T-helper 22 cell (primary cell): Measurements from ENCODE around the gene ATP13A1.

ENCODE experiments used
- DNase-seq: peaks from one replicate; pipeline ENCODE4 v3.0.0-alpha.2; 2020; ENCODE audit warnings: low read depth

ATP13A1 gene

GRCh38 chr19:19643158-19644053 is 20.1 kb downstream of the ATP13A1 start, which contains the start of gene GMIP:
Gene GMIP, minus strand, starts transcription at chr19:19643657. Its CDS starts 128 bp downstream, at chr19:19643529.
- peak; percentile 74 for DNase-seq

GRCh38 chr19:19642506-19643157 is 20.8 kb downstream of the ATP13A1 start:
- no peak for DNase-seq

DNA sequence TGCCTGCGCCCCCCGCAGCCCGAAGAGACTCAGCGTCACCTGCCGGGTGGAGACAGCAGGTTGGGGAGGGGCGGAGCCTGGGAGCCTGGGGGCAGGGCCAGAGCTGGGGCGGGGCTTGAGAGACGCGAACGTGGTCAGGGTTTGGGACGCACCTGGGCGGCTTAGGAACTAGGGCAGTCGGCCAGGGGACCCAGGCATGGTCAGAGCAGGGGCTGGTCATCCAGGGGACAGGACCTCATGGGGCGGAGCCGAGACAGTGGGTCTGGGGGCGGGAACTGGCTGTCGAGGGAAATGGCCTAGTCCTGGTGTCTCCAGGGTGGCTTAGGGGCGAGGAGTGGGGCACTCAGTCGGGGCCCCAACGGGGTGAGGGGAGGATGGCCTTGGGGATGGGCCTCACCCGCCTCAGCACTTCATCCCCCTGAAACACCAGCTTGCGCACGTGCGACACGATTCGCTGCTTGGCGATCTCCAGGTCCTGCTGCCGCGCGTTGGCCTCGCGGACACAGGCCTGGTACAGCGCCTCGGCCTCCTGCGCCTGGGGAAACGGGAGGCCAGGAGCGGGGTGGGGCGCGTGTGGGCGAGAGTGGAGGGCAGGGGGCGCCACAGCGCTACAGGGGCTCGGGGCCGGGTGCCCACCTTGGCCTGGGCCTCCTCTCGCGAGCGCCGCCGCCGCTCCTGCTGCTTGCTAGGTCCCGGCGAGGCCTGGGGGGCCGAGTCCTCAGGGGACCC is 25.8 kb downstream of the ATP13A1 start:
- no peak for DNase-seq

DNA sequence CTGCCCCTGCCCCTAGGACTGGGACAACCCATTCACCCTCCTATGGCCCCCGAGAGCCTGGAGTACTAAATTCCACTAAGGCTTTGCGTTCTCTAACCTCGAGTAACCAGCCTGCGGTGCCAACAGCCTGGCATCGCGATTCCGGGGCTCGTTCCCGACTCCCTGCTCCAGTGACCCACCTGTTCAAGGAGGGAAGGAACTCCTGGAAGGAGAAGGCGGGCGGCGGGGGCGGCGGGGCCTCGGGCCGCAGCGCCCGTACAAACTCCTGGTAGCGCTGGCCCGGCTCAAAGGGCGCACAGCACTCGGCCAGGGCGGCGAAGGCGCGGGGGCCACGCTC is 26.3 kb downstream of the ATP13A1 start:
- no peak for DNase-seq

- DNase-seq, result no peak
Measured at GRCh38 chr19:19636573-19637185, 26.8 kb downstream of the ATP13A1 start.

DNA sequence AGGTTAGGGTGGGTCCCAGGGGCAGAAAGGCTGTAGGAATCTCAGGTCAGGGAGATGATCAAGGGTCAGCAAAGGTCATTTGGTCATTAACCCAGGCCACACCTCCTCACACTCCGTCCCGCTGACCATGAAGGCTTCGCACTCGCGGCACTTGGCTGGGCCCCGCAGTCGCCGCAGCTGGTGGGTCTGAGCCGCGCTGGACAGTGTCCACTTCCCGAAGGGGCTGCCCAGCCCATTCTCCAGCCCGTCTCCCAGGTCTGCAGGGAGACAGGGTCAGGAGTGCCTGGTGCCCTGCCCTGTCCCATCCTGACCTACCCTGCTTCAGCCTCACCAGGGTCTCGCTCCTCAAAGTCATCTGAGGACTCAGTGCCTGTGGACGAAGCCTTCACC is 28.2 kb downstream of the ATP13A1 start:
- no peak for DNase-seq

DNA sequence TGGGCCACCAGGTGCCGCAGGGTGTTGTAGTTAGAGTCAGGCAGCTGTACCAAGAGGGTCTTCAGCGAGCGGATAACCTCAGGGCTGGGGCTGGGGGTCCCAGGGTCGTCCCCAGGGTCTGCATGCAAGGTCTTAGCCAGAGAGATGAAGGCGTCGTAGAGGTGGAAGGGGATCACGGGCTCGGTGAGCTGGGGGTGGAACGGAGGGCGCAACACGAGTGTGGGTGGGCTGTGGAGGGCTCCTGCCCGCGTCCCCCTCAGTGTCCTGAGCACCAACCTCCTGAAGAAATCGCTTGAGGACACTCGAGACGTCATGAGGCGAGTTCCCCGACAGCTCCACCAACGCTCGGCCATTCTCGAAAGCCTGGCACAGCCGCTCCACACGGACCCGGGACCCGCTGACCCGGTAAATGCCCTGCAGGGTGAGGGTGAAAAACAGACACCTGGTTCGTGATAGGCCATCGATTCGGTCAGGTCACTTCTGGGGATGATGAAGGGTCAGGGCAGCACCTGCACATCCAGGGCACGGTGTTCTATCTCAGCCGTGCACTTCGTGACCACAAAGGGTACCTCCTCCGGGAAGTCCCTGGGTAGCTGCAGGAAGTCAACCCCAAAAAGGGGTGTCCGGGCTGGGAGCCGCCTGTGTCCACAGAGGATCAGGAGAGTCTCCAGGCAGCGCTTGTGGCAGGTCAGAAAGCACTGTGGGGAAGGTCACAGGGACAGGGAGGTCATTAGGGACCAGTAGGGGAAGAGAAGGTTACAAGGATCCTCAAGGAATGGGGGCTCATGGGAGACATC is 28.8 kb downstream of the ATP13A1 start:
- DNase-seq, result no peak

DNA sequence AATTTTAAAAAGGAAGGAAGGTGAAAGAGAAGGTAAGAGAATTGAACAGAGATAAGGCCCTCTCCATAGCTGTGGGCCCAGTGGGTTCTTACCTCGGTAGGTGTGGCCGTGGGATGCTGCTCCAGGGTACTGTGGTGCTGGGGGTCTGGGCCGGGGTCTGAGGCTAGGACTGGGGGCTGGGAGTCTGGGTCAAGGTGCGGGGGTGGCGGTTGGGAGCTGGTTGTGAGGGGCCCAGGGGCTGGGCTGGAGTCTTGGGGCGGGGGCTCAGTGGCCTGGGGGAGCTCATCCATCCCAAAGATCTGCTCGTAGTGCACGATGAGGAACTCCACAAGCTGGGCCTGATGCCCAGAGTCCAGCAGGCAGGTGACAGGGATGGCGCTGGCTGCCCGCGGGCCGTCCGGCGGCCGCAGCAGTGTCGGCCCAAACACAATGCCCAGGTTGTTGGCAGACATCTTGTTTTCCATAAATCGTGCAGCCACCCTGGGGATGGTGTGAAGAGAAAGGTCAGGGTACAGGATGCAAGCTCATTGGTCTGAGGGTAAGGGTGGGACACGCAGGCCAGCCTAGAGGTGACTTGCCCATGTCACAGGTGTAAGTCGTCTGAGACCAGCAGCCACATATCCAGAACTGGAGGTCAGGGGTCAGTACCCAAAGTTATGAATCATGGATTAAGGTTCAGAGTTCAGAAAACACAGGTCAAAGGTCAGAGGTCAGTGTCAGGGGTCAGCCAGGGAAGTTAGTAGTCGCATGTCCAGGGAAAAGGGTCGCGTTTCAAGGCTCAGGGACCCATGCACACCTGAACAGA is 29.6 kb downstream of the ATP13A1 start:
- no peak for DNase-seq

DNA sequence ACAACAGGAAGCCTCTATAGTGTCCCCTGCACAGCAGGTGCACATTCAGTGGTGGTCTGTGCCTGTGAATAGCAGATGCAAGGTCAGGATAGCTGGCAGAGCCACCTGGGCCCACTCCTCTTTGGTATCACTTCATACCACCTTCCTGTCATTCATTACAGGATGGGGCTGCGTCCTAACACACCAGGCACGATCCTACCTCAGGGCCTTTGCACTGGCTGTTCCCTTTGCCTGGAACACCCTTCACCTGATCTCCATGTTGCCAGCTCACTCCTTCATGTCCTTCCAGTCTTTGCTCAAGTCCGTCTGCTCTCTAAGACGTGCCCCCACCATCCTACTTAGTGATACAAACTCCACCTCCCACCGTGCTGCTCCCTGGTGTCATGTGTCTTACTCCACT is 30.8 kb downstream of the ATP13A1 start:
- DNase-seq, result no peak

DNA sequence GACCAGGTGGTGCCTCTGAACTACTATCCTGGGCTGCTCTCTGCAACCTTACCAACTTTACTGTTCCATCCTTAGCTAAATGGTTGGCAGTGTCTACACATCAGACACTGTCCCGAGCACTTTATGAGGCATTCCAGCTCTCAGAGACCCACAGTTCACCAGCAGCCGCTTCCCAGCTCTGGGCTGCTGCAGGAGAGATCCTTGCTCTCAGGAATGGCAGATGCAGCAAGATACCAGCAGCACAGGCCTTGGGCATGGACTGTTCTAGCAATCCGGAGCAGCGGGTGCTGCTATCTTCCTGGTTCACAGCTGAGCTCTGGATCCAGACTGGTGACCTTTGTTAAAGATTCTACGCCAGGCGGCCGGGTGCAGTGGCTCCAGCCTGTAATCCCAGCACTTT is 32.1 kb downstream of the ATP13A1 start:
- no peak for DNase-seq

DNA sequence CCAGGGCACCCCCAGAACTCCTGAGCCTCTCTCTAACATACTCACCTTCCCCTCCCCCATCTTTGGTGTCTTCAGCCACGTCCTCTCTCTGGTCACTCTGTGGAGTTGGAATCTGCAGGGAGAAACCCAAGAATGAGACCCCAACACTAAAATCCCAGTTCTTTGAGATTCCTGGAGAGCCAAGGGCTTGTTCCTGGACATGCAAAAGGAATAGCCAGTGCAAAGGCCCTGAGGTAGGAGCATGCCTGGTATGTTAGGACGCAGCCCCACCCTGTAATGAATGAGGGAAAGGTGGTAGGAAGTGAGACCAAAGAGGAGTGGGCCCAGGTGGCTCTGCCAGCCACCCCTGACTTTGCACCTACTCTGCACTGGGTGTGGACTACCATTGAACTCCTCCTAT is 33.0 kb downstream of the ATP13A1 start:
- no peak for DNase-seq

- no peak for DNase-seq
Measured at GRCh38 chr19:19630062-19630414, 33.4 kb downstream of the ATP13A1 start.

GRCh38 chr19:19628501-19629134 is 34.9 kb downstream of the ATP13A1 start:
- DNase-seq, result no peak

GRCh38 chr19:19627621-19628500 is 35.6 kb downstream of the ATP13A1 start, which contains the start of gene LPAR2:
Gene LPAR2, minus strand, starts transcription at chr19:19628220. Its CDS starts 945 bp downstream, at chr19:19627275.
- peak; percentile 75 for DNase-seq

DNA sequence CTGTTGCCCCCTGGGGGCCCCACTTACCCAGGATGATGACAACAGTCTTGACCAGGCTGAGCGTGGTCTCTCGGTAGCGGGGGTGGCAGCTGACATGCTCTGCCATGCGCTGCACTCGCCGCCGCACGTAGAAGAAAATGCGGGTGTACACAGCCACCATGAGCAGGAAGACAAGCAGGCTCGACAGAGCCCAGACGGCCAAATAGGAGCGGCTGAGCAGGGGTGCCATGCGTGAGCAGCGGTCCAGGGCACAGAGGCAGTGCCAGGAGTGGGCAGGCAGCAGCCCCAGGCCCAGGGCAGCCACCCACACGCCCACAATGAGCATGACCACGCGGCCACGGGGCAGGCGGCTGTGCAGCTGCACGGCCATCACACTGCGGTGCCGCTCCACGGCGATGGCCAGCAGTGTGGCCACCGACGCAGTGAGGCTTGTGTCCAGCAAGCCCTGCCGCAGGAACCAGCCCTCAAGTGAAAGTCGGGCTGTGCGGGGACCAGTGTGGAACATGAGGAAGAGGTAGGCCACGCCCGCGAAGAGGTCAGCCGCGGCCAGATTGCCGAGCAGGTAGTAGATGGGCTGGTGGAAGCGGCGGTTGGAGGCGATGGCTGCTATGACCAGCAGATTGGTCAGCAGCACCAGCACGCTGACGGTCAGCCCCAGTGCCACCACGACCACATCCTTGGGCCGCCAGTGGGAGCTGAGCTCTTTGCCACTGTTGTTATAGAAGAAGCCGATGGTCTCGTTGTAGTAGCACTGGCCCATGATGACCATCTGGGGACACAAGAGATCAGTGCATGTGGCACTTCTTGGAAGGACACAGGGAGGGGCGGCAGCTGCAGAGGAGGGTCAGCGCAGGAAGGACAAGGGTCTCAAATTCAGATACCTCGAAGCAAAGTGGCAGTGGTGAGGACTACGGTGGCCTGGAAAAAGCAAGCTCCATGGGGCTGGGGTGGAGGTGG is 36.7 kb downstream of the ATP13A1 start:
- no peak for DNase-seq

DNA sequence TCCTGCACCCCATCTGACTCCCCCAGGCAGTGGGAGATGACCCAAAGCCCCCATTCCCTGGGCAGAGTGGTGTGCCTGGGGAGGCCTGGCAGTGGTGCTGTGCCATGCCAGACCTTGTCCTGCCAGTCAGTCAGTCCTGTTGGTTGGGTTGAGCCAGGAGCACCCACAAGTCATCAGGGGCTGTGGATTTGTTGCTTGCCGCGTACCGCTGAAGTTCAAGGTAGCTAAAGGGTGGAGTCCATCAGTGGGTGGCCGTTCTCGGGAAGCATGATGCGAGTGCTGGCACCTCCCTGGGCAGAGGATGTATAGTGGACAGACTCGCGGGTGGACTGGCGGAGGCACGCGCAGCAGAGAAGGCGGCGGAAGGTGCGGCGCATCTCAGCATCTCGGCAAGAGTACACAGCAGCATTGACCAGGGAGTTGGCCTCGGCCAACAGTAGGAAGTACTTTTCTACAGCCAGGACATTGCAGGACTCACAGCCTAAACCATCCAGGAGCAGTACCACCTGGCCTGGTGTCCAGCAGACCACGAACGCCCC is 39.4 kb downstream of the ATP13A1 start:
- DNase-seq, result no peak

- DNase-seq, result no peak
Measured at GRCh38 chr19:19623383-19623782, 40.1 kb downstream of the ATP13A1 start.

GRCh38 chr19:19619849-19620210 is 43.6 kb downstream of the ATP13A1 start:
- DNase-seq, result no peak
